IPS-18c (cell line): ENCODE measurements around the gene DAPK1.
"Not testable (repeated sequence)": the region's sequence is repeated elsewhere in the genome, so short reads cannot be mapped to it uniquely, and the experiment has no call there.

Experiments
- H3K4me3 ChIP-seq: 2 replicates; pipeline ENCODE4 v1.7.0; 2013; ENCODE audit warnings: low read depth, mild to moderate bottlenecking, low read length, moderate library complexity; ENCODE audit not compliant: insufficient read depth
- H3K9me3 ChIP-seq: one replicate; pipeline ENCODE4 v1.6.1; 2013; ENCODE audit warnings: mild to moderate bottlenecking, low read length, moderate library complexity; ENCODE audit not compliant: control insufficient read depth, insufficient read depth

Gene DAPK1

GRCh38 chr9:87529671-87530070 lies 32.0 kb downstream of the DAPK1 start:
- Histone ChIP-seq H3K4me3 (no peak overlapping the region), H3K9me3 (no peaks in the 10 kb centered on the region)

- Histone ChIP-seq H3K4me3 (no peak overlapping the region), H3K9me3 (no peaks in the 10 kb centered on the region)
Observed at GRCh38 chr9:87530716-87531115, 33.0 kb downstream of the DAPK1 start.

GRCh38 chr9:87531370-87532295 lies 34.0 kb downstream of the DAPK1 start:
- no peak overlapping the region for H3K4me3 ChIP-seq
- H3K9me3 ChIP-seq, result no peaks in the 10 kb centered on the region

GRCh38 chr9:87533271-87533670 lies 35.6 kb downstream of the DAPK1 start:
- Histone ChIP-seq H3K9me3 (no peaks in the 10 kb centered on the region), H3K4me3 (no peak overlapping the region)

GRCh38 chr9:87534036-87534435 lies 36.4 kb downstream of the DAPK1 start:
- Histone ChIP-seq H3K9me3 (no peaks in the 10 kb centered on the region), H3K4me3 (no peak overlapping the region)

GRCh38 chr9:87534957-87535356 lies 37.3 kb downstream of the DAPK1 start:
- H3K4me3 ChIP-seq, result no peak overlapping the region

GRCh38 chr9:87535817-87536539 lies 38.3 kb downstream of the DAPK1 start:
- no peaks in the 10 kb centered on the region for H3K9me3 ChIP-seq
- no peak overlapping the region for H3K4me3 ChIP-seq

More at GRCh38 chr9:87534957-87535356, 37.3 kb downstream of the DAPK1 start:
- H3K9me3 ChIP-seq, result no peaks in the 10 kb centered on the region

GRCh38 chr9:87537625-87538024 lies 40.0 kb downstream of the DAPK1 start:
- Histone ChIP-seq H3K9me3 (no peaks in the 10 kb centered on the region), H3K4me3 (no peak overlapping the region)

GRCh38 chr9:87540444-87541105 lies 42.9 kb downstream of the DAPK1 start:
- no peaks in the 10 kb centered on the region for H3K9me3 ChIP-seq
- H3K4me3 ChIP-seq, result no peak overlapping the region

- no peak overlapping the region for H3K4me3 ChIP-seq
- no peaks in the 10 kb centered on the region for H3K9me3 ChIP-seq
Observed at GRCh38 chr9:87541663-87542062, 44.0 kb downstream of the DAPK1 start.

- H3K4me3 ChIP-seq, result no peak overlapping the region
- H3K9me3 ChIP-seq, result no peaks in the 10 kb centered on the region
Observed at GRCh38 chr9:87542141-87542540, 44.5 kb downstream of the DAPK1 start.

- Histone ChIP-seq H3K4me3 (no peak overlapping the region), H3K9me3 (no peaks in the 10 kb centered on the region)
Observed at GRCh38 chr9:87543251-87543650, 45.6 kb downstream of the DAPK1 start.

GRCh38 chr9:87545858-87546257 lies 48.2 kb downstream of the DAPK1 start:
- no peak overlapping the region for H3K4me3 ChIP-seq
- H3K9me3 ChIP-seq, result no peaks in the 10 kb centered on the region

GRCh38 chr9:87546704-87547103 lies 49.0 kb downstream of the DAPK1 start:
- H3K4me3 ChIP-seq, result no peak overlapping the region
- no peaks in the 10 kb centered on the region for H3K9me3 ChIP-seq

GRCh38 chr9:87547671-87548081 lies 50.0 kb downstream of the DAPK1 start:
- Histone ChIP-seq H3K9me3 (no peaks in the 10 kb centered on the region), H3K4me3 (no peak overlapping the region)

GRCh38 chr9:87548159-87548558 lies 50.5 kb downstream of the DAPK1 start:
- H3K9me3 ChIP-seq, result no peaks in the 10 kb centered on the region
- H3K4me3 ChIP-seq, result no peak overlapping the region

- not testable (repeated sequence) for H3K9me3 ChIP-seq, H3K4me3 ChIP-seq
Observed at GRCh38 chr9:87549088-87549487, 51.4 kb downstream of the DAPK1 start.

- Histone ChIP-seq H3K9me3 (no peaks in the 10 kb centered on the region), H3K4me3 (no peak overlapping the region)
Observed at GRCh38 chr9:87549791-87550190, 52.1 kb downstream of the DAPK1 start.
